RCC 7860 (cell line): Measurements from ENCODE around the gene XRCC5.
A peak's percentile ranks its signal among the peaks of the same experiment; 100 is the strongest.

Experiments
- DNase-seq: peaks from one replicate; pipeline ENCODE4 v3.0.0-alpha.2; 2015; ENCODE audit warnings: low spot score
- FAIRE-seq: peaks from 2 replicates; lab custom pipeline; 2012; peaks lifted over from hg19 to GRCh38; lab: Jason Lieb, UNC

Gene XRCC5

GRCh38 chr2:216147172-216148131, 38.3 kb downstream of the XRCC5 start:
- FAIRE-seq: no peak
- no peak for DNase-seq

GRCh38 chr2:216148983-216149382, 39.8 kb downstream of the XRCC5 start:
- DNase-seq (no peak), FAIRE-seq (no peak)

DNA sequence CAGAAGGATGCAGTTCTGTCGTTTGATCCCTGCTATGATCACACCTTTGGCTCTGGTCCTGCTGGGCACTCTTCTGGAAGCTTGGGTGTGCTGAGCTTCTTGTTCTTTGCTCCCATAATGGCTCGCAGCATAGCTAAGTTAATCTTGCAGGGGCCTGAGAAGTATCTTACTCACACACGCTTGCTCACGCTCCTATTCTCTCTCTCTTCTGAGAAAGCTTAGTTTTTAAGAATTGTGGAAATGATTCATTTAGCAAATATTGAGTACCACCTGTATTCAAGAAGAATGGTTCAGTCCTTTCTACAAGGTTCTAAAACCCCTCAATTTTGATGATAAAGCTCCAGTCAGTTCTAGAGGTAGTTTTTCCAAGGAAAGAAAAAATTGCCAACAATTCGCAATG, 40.6 kb downstream of the XRCC5 start:
- no peak for FAIRE-seq
- DNase-seq: no peak

- peak; percentile 49 for DNase-seq
- peak; percentile 84 for FAIRE-seq
Measured at GRCh38 chr2:216151313-216152025, 42.3 kb downstream of the XRCC5 start.

DNA sequence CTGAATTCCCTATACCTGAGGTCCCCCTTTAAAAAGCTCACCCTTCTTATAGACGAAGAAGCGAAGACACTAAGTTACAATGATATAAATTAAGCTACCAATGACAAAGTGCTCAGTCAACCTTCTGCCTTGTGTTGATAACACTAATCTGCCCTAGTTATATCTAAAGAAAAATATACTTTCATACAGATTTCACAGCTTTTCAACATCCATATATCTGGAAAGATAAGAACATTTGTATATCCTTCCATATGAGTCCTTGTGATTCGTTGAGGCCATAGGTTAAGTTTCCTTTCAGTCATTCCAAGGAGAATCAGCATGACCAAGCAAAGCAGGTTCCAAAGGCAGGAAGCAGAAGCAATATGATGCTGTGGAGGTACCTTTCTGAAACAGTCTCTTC, 46.8 kb downstream of the XRCC5 start:
- FAIRE-seq: no peak
- DNase-seq: no peak

- DNase-seq (no peak), FAIRE-seq (no peak)
Measured at GRCh38 chr2:216156822-216157221, 47.7 kb downstream of the XRCC5 start.

- DNase-seq: no peak
- no peak for FAIRE-seq
Measured at GRCh38 chr2:216159144-216159543, 50.0 kb downstream of the XRCC5 start.

- FAIRE-seq: no peak
- no peak for DNase-seq
Measured at GRCh38 chr2:216159646-216160045, 50.5 kb downstream of the XRCC5 start.

GRCh38 chr2:216160786-216161185, 51.6 kb downstream of the XRCC5 start:
- DNase-seq: no peak
- FAIRE-seq: no peak

DNA sequence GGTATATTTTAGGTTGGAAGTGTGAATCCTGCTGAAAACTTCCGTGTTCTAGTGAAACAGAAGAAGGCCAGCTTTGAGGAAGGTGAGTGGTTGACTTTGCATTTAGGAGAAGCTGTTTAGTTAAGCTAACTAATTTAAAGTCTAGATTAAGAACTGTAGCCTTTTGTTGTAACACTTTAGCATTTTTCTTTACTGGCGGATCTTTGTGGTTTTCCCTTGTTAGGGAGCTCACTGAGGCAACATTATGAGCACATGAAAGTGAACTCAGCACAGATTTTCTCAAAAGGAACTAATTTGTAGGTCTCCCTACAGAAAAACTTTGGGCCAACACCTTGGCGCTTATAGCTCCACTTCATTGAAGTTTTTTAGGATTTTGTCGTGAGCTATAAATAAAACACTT, 52.8 kb downstream of the XRCC5 start:
- no peak for FAIRE-seq
- DNase-seq: no peak

DNA sequence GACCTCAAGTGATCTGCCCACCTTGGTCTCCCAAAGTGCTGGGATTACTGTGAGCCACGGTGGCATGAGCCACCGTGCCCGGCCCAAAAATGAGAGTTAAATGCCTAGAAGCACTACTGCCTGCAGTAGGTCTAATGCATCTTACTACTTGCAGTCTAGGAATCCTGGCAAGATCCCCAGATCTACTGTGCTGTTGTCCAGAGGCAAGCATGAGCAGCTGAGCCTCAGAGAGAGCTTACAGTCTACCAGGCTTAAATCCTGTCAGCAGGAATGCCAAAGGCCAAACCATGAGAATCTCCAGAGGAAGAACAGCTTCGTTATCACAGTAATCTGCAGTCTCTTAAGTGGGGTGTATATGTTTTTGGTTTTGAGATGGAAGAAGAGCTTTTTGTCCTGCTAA, 54.4 kb downstream of the XRCC5 start:
- DNase-seq (no peak), FAIRE-seq (no peak)

- FAIRE-seq (no peak), DNase-seq (no peak)
Measured at GRCh38 chr2:216164087-216164486, 54.9 kb downstream of the XRCC5 start.

DNA sequence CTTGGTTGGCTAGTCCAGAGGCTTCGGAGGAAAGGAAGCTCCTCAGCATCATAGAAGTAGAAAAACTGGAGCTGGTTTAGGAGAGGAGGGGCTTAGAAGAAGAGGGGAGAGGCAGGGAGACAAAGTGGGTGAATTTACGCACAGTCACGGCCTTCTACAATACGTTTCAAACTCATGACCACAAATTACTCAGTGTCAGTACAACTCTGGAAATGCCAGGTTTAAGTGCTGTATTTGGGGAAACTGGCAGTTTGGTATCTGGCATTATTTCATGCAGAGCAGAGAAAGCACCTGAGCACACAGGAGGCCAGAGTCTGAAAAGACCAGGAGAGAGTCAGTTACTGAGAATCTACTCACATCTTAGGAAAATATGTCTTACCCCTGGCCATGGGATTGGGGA, 55.4 kb downstream of the XRCC5 start:
- DNase-seq (no peak), FAIRE-seq (no peak)

DNA sequence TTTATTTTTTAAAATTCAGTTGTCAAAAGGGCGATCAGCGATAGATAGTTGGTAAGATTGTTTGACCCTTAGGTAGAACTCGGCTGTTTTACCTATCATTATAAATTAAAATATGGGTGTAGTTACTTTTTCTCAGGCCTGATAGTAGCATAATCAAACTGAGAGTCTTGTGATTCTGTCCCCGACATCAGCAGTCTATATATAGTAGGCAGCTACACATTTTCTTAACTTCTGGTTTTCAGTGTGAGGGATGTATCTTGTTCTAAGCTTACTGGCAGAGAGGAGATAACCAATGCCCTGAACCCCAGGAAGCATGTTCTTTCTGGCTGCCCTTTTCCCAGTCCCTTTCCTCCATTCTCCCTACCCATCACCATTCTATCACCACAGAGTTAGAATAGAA, 56.6 kb downstream of the XRCC5 start:
- no peak for FAIRE-seq

GRCh38 chr2:216169087-216169486, 59.9 kb downstream of the XRCC5 start:
- FAIRE-seq (no peak), DNase-seq (no peak)

More for the DNA sequence above, 56.6 kb downstream of the XRCC5 start:
- DNase-seq: no peak

DNA sequence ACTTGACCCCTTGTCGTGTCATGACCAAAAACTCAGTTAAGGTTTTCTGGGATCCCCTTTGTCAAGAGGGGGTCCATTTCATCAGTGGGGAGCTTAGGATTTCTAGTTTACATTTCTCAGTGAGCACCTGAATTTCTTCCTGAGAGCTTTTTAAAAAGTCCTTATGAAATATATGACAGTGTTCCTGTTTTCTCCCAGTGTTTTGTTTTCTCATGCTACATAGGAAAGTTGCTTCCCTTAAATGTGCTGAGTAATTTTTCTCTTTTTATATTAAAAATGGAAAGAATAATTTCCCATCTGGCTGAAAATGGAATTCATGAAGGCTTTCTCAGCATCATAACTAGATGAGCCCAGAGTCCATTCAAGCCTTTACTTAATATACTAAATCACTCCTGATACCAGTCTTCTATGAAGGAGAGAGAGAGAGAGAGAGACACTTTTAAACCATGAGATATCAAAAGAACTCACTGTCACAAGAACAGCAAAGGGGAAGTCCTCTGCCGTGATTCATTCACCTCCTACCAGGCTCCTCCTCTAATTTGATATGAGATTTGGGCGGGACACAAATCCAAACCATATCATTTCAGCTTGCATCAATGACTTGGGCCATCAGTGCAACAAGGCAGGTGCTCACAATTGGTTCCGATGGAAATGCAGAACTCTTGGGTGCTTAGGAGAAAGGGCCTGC, 61.1 kb downstream of the XRCC5 start:
- DNase-seq: no peak
- no peak for FAIRE-seq

GRCh38 chr2:216171011-216171410, 61.9 kb downstream of the XRCC5 start:
- no peak for DNase-seq
- no peak for FAIRE-seq

DNA sequence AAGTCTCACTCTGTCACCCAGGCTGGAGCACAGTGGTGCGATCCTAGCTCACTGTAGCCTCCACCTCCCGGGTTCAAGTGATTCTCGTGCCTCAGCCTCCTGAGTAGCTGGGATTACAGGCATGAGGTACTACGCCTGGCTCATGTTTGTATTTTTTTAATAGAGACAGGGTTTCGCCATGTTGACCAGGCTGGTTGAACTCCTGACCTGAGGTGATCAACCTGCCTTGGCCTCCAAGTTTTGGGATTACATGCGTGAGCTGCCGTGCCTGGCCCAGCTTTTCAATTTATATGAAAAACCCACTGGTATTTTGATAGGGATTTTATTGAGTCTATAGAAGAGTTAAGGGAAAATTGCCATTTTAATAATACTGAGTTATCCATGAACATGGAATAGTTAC, 63.3 kb downstream of the XRCC5 start:
- DNase-seq (no peak), FAIRE-seq (no peak)

GRCh38 chr2:216179015-216179414, 69.9 kb downstream of the XRCC5 start:
- FAIRE-seq (no peak), DNase-seq (no peak)

DNA sequence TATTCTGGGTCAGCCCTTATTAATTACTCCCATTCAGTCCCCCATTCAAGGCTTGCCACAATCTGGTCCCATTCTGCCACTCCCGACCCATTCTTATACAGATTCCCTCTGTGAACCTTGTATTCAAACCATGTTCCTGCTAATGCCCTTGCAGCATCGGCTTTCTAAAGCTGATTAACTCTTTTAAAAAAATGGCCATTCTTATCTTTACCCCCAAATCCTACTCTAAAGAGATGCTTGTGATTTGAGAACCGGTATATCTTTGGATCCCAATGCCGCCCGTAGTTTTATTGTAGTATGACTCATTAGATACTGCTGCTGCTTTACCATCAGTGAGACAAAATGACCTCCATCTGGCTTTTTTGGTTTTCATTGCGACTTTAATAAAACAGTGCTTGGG, 72.2 kb downstream of the XRCC5 start:
- DNase-seq (no peak), FAIRE-seq (no peak)

DNA sequence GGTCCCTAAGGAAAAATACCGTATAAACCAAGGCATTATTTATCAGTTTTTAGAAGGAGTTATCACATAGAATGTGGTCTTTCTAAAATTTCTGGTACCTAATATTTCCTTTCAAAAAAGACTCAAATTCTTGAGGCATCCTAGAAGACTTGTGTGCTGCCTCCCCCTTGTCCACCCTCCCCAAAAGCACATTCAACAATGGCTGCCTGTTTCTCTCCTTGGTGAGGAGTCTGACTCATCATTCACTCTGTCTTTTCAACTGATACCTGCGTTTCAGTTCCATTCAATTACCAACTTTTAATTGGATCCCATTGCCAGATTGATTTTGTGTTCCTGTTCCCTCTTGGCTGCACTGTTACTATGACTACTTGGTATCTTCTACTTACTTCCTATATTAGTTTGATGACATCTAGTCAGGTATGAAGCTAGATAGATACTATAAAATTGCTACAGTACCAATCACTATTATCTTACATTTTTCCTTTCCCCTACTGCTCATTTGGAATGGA, 72.9 kb downstream of the XRCC5 start:
- FAIRE-seq (no peak), DNase-seq (no peak)
